Ovary (tissue), 3 donors: Measurements from ENCODE around the gene CYTH1.

Experiments used
- EP300 ChIP-seq: sonication (generic); formaldehyde crosslinking; IDR thresholded peaks from one replicate; pipeline ENCODE4 v1.6.1; 2017; ENCODE audit warnings: antibody characterized with exemption
- POLR2A ChIP-seq: fragments of 450-650 bp; IDR thresholded peaks from one replicate; pipeline ENCODE4 v1.6.1; 2017; ENCODE audit warnings: antibody characterized with exemption, mild to moderate bottlenecking, moderate library complexity
- TF ChIP-seq, protein P1 (sequence below), 3 donors: fragments of 450-650 bp in 2 of 3; fragments of 200-600 bp in 1 of 3; IDR thresholded peaks; one replicate each; pipeline versions ENCODE4 v1.5.1 to v1.8.0; 2016 to 2022; ENCODE audit warnings: antibody characterized with exemption in 3 of 3, mild to moderate bottlenecking in 1 of 3
- donor health status: DM: no; HTN: no; CAD: no.

DNA sequence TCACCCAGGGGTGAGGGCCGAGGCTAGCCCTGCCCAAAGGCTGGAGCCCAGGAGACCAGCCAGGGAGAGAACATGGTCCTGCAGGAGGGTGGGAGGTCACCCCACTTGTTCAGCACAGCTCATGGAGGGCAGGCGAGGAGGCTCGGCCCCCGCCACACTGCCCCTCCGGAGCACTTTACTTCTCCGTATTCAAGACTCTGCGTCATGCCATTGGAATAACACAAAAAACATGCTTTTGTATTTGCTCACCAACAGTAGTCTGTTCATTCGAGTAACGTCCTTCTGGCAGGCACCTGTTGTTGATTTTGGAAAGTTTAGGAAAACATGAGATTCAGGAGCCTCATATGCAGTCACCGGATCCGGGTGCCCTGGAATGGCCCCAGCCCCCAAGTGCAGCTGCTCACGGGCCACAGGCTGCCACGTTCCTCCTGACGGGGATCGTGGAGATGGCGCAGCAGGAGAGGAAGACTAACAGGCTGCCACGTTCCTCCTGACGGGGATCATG lies 123.7 kb downstream of the CYTH1 start:
- TF ChIP-seq, protein P1, sequence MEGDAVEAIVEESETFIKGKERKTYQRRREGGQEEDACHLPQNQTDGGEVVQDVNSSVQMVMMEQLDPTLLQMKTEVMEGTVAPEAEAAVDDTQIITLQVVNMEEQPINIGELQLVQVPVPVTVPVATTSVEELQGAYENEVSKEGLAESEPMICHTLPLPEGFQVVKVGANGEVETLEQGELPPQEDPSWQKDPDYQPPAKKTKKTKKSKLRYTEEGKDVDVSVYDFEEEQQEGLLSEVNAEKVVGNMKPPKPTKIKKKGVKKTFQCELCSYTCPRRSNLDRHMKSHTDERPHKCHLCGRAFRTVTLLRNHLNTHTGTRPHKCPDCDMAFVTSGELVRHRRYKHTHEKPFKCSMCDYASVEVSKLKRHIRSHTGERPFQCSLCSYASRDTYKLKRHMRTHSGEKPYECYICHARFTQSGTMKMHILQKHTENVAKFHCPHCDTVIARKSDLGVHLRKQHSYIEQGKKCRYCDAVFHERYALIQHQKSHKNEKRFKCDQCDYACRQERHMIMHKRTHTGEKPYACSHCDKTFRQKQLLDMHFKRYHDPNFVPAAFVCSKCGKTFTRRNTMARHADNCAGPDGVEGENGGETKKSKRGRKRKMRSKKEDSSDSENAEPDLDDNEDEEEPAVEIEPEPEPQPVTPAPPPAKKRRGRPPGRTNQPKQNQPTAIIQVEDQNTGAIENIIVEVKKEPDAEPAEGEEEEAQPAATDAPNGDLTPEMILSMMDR (IDR thresholded peaks at IDR 0.05): no peak
- no peak for TF ChIP-seq POLR2A
- no peak for TF ChIP-seq EP300
